Tibial nerve (tissue), 4 donors: ENCODE measurements around the gene MAML3.

Experiments
- EP300 ChIP-seq, 2 donors: sonication (generic); formaldehyde crosslinking; IDR thresholded peaks; one replicate each; pipeline ENCODE4 v1.6.1; 2017; ENCODE audit warnings: antibody characterized with exemption in 2 of 2, mild to moderate bottlenecking in 1 of 2
- POLR2A ChIP-seq, 2 donors: fragments of 450-650 bp; IDR thresholded peaks; one replicate each; pipeline ENCODE4 v1.6.1; 2017; ENCODE audit warnings: antibody characterized with exemption in 2 of 2, mild to moderate bottlenecking in 2 of 2, moderate library complexity in 2 of 2
- TF ChIP-seq, protein P1 (sequence below), 5 experiments: fragments of 200-600 bp in 3 of 5; fragments of 450-650 bp in 2 of 5; sonication (generic) in 3 of 5; IDR thresholded peaks; one replicate each; pipeline ENCODE4 v1.5.1; 2016 to 2019; ENCODE audit warnings: antibody characterized with exemption in 5 of 5, mild to moderate bottlenecking in 3 of 5, moderate library complexity in 2 of 5

DNA sequence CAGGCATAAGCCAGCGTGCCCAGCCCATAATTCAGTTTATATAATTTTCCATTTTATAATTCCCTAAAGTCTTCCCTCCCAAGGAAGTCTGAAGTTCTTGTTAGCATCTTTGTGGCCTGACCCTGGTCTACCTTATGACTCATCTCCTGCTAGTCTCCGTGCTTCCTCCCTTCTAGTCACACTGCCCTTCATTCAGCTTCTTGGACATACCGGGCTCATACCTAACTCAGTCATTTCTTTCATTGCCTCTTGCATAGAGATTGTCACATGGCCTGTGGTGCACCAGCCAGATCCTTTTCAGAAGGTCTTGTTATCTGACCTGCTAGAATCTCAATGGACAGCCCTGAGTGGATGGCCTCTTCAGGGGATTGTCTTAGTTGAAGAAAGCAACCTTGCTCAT lies 22.8 kb upstream of the MAML3 start:
- no peak for TF ChIP-seq EP300 (IDR thresholded peaks at IDR 0.05)
- TF ChIP-seq POLR2A (IDR thresholded peaks at IDR 0.05) = no peak
- TF ChIP-seq, protein P1, sequence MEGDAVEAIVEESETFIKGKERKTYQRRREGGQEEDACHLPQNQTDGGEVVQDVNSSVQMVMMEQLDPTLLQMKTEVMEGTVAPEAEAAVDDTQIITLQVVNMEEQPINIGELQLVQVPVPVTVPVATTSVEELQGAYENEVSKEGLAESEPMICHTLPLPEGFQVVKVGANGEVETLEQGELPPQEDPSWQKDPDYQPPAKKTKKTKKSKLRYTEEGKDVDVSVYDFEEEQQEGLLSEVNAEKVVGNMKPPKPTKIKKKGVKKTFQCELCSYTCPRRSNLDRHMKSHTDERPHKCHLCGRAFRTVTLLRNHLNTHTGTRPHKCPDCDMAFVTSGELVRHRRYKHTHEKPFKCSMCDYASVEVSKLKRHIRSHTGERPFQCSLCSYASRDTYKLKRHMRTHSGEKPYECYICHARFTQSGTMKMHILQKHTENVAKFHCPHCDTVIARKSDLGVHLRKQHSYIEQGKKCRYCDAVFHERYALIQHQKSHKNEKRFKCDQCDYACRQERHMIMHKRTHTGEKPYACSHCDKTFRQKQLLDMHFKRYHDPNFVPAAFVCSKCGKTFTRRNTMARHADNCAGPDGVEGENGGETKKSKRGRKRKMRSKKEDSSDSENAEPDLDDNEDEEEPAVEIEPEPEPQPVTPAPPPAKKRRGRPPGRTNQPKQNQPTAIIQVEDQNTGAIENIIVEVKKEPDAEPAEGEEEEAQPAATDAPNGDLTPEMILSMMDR (IDR thresholded peaks at IDR 0.05) = no peak
